Measurements from ENCODE around the gene SCAPER. TPM values are rescaled to one million over a fixed set of nuclear protein-coding genes. Genes with fewer than 3 reads are reported as not detected.

Gene SCAPER
- total RNA-seq, 1 experiment from 2014 or later, result 15.3 TPM

GRCh38 chr15:76501726-76502125 lies 403.4 kb downstream of the SCAPER start:
- no peaks in the 10 kb centered on the region for H3K36me3 ChIP-seq (ENCODE audit: control insufficient read depth, insufficient read depth, low read length)
- DNase-seq (ENCODE audit: low read depth, low spot score) (no peak), ATAC-seq (no peak)
- H3K27me3 ChIP-seq (ENCODE audit: control insufficient read depth, insufficient read depth, low read length), result no peaks in the 10 kb centered on the region
- no peaks in the 10 kb centered on the region for H3K4me1 ChIP-seq (ENCODE audit: control insufficient read depth, insufficient read depth, low read length)
- H3K9me3 ChIP-seq (ENCODE audit: control insufficient read depth, insufficient read depth, low read depth, low read length), result no peaks in the 10 kb centered on the region
- intact Hi-C loops (cut with micrococcal nuclease; ENCODE audit: unreplicated experiment), result no loop called here
- no TSS peak for BruUV-seq (replicated peaks)
- CTCF ChIA-PET, result interaction anchor here (0.6 kb wide), 1 partner anchor 316 kb away, joined by 3 read pairs; no protein-coding TSS in a partner anchor
- H3K27ac ChIP-seq (ENCODE audit: low read length), result no peak overlapping the region
- no peak overlapping the region for H3K4me3 ChIP-seq (ENCODE audit: low read depth in 2 of 2, low read length in 2 of 2)
- in situ Hi-C loops (cut with HindIII; ENCODE audit: low pct_unique_long_range_greater_than_20kb, low sequenced_read_pairs), result no loop called here
- TF ChIP-seq TCF7L2 (IDR thresholded peaks at IDR 0.05; ENCODE audit: low read depth, low read length) (no peak), CTCF (IDR thresholded peaks at IDR 0.05) (no peak), SIN3A (IDR thresholded peaks at IDR 0.05; ENCODE audit: borderline replicate concordance, insufficient read depth, low read depth, low read length) (no peak), POLR2AphosphoS5 (IDR thresholded peaks at IDR 0.05; ENCODE audit: low read depth, low read length) (no peak), REST (IDR thresholded peaks at IDR 0.05; ENCODE audit: insufficient read depth in 1 of 2, low read depth in 2 of 2, low read length in 1 of 2) (no peak)
- POLR2A ChIA-PET, result no interaction called here

GRCh38 chr15:76501011-76501410 lies 404.1 kb downstream of the SCAPER start:
- no peaks in the 10 kb centered on the region for H3K27me3 ChIP-seq (ENCODE audit: control insufficient read depth, insufficient read depth, low read length)
- H3K4me1 ChIP-seq (ENCODE audit: control insufficient read depth, insufficient read depth, low read length), result no peaks in the 10 kb centered on the region
- ATAC-seq (no peak), DNase-seq (ENCODE audit: low read depth, low spot score) (no peak)
- intact Hi-C loops (cut with micrococcal nuclease; ENCODE audit: unreplicated experiment), result no loop called here
- POLR2A ChIA-PET, result no interaction called here
- CTCF ChIA-PET, result interaction anchor here (0.6 kb wide), 1 partner anchor 315 kb away, joined by 3 read pairs; no protein-coding TSS in a partner anchor
- in situ Hi-C loops (cut with HindIII; ENCODE audit: low pct_unique_long_range_greater_than_20kb, low sequenced_read_pairs), result no loop called here
- H3K9me3 ChIP-seq (ENCODE audit: control insufficient read depth, insufficient read depth, low read depth, low read length), result no peaks in the 10 kb centered on the region
- TF ChIP-seq REST (IDR thresholded peaks at IDR 0.05; ENCODE audit: insufficient read depth in 1 of 2, low read depth in 2 of 2, low read length in 1 of 2), result no peak
- no peak for TF ChIP-seq CTCF (IDR thresholded peaks at IDR 0.05)
- H3K36me3 ChIP-seq (ENCODE audit: control insufficient read depth, insufficient read depth, low read length), result no peaks in the 10 kb centered on the region
- no peak overlapping the region for H3K27ac ChIP-seq (ENCODE audit: low read length)
- H3K4me3 ChIP-seq (ENCODE audit: low read depth in 2 of 2, low read length in 2 of 2), result no peak overlapping the region
- TSS peak; percentile 40 for BruUV-seq (replicated peaks)
